DOHH2 (cell line): ENCODE results near the gene FANCC.
"Not testable (repeated sequence)": the region's sequence is repeated elsewhere in the genome, so short reads cannot be mapped to it uniquely, and the experiment has no call there.

Experiments
- H3F3A ChIP-seq: fragments of 200-600 bp; sonication (generic), shearing (Covaris generic); 2 replicates; pipeline ENCODE4 v1.6.0; 2016; ENCODE audit warnings: antibody characterized with exemption, mild to moderate bottlenecking; ENCODE audit not compliant: control insufficient read depth, insufficient read depth
- H3K27ac ChIP-seq: fragments of 200-600 bp; sonication (generic); 2 replicates; pipeline ENCODE4 v1.5.1; 2014; ENCODE audit warnings: low read depth, mild to moderate bottlenecking, low read length, moderate library complexity
- H3K27me3 ChIP-seq: fragments of 200-600 bp; sonication (generic); 2 replicates; pipeline ENCODE4 v1.6.1; 2014; ENCODE audit warnings: mild to moderate bottlenecking, low read length, mixed read lengths; ENCODE audit not compliant: control insufficient read depth
- H3K36me3 ChIP-seq: fragments of 200-600 bp; sonication (generic); 2 replicates; pipeline ENCODE4 v1.6.1; 2014; ENCODE audit warnings: mild to moderate bottlenecking, low read length, moderate library complexity, mixed read lengths; ENCODE audit not compliant: control insufficient read depth
- H3K4me1 ChIP-seq: fragments of 200-600 bp; sonication (generic); 2 replicates; pipeline ENCODE4 v1.6.1; 2014; ENCODE audit warnings: mild to moderate bottlenecking, low read length, mixed read lengths; ENCODE audit not compliant: control insufficient read depth
- H3K4me2 ChIP-seq: fragments of 200-600 bp; sonication (generic); 2 replicates; pipeline ENCODE4 v1.6.0; 2014; ENCODE audit warnings: mild to moderate bottlenecking, low read length, moderate library complexity
- H3K4me3 ChIP-seq: fragments of 200-600 bp; sonication (generic); 2 replicates; pipeline ENCODE4 v1.5.1; 2014; ENCODE audit warnings: mild to moderate bottlenecking, low read length, mixed read lengths
- H3K79me2 ChIP-seq: fragments of 200-600 bp; sonication (generic); 2 replicates; pipeline ENCODE4 v1.6.1; 2014; ENCODE audit warnings: mild to moderate bottlenecking, low read length, mixed read lengths; ENCODE audit not compliant: control insufficient read depth
- H3K9me2 ChIP-seq: fragments of 200-600 bp; sonication (generic); replicated peaks from 2 replicates; pipeline ENCODE4 v1.6.1; 2014; ENCODE audit warnings: mild to moderate bottlenecking, low read length, mixed read lengths; ENCODE audit not compliant: control insufficient read depth
- H3K9me3 ChIP-seq: fragments of 200-600 bp; sonication (generic); 2 replicates; pipeline ENCODE4 v1.6.1; 2014; ENCODE audit warnings: antibody characterized with exemption, low read length, mixed read lengths; ENCODE audit not compliant: control insufficient read depth, insufficient read depth
- H4K20me1 ChIP-seq: fragments of 200-600 bp; sonication (generic); 2 replicates; pipeline ENCODE4 v1.6.0; 2014; ENCODE audit warnings: low read depth, mild to moderate bottlenecking, antibody characterized with exemption, low read length, moderate library complexity; ENCODE audit not compliant: control insufficient read depth, insufficient read depth
- EZH2phosphoT487 ChIP-seq: fragments of 200-600 bp; sonication (generic); IDR thresholded peaks from 2 replicates; pipeline ENCODE4 v1.6.1; 2017; ENCODE audit warnings: borderline replicate concordance, mild to moderate bottlenecking, antibody characterized with exemption, low read length, moderate library complexity, mixed read lengths
- TF ChIP-seq, protein P1 (sequence below): fragments of 200-600 bp; sonication (generic); IDR thresholded peaks from one replicate; pipeline ENCODE4 v1.5.1; 2014; ENCODE audit warnings: antibody characterized with exemption, mild to moderate bottlenecking, low read depth, low read length; ENCODE audit not compliant: poor library complexity, severe bottlenecking

Gene FANCC

DNA sequence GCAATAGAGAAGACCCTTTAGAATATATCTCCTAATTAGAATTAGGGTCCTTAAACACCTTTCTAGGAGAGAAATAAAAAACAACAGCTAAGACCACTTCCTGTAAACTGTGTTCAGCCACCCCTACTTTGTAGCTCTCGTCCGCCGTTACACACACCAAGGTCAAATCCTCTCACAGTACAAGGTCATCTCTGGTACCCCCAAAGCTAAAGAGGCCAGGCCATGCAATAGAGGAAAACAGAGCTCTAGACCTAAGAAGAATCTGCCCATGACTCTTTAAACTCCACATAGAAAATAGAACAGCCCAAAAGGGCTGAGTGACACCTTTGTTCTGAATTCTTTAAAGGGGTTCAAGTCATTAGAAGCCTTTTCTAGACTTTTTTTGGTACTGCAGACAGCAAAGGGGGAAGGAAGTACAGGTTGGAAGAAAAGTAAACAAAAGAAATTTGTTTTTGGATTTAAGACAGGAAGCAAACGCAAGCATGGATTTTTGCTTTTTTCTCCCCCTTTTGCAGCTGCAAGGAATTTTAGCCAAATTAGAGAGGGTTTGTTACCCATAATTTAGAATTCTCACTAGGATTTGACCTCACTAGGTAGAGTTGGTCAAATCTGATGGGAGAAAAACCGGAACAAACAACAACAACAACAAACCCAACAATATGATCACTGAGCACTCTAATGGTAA, 13.4 kb upstream of the FANCC start:
- Histone ChIP-seq H3K79me2 (no peaks in the 10 kb centered on the region), H3K27ac (no peak overlapping the region), H3F3A (no peaks in the 10 kb centered on the region), H3K4me2 (no peak overlapping the region), H3K36me3 (no peaks in the 10 kb centered on the region), H3K9me3 (peaks cover 12% of the 10 kb centered on the region), H4K20me1 (no peaks in the 10 kb centered on the region), H3K27me3 (no peaks in the 10 kb centered on the region), H3K4me1 (no peaks in the 10 kb centered on the region), H3K9me2 (no peaks in the 10 kb centered on the region), H3K4me3 (no peak overlapping the region)
- TF ChIP-seq EZH2phosphoT487 = no peak
- TF ChIP-seq, protein P1, sequence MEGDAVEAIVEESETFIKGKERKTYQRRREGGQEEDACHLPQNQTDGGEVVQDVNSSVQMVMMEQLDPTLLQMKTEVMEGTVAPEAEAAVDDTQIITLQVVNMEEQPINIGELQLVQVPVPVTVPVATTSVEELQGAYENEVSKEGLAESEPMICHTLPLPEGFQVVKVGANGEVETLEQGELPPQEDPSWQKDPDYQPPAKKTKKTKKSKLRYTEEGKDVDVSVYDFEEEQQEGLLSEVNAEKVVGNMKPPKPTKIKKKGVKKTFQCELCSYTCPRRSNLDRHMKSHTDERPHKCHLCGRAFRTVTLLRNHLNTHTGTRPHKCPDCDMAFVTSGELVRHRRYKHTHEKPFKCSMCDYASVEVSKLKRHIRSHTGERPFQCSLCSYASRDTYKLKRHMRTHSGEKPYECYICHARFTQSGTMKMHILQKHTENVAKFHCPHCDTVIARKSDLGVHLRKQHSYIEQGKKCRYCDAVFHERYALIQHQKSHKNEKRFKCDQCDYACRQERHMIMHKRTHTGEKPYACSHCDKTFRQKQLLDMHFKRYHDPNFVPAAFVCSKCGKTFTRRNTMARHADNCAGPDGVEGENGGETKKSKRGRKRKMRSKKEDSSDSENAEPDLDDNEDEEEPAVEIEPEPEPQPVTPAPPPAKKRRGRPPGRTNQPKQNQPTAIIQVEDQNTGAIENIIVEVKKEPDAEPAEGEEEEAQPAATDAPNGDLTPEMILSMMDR = no peak

DNA sequence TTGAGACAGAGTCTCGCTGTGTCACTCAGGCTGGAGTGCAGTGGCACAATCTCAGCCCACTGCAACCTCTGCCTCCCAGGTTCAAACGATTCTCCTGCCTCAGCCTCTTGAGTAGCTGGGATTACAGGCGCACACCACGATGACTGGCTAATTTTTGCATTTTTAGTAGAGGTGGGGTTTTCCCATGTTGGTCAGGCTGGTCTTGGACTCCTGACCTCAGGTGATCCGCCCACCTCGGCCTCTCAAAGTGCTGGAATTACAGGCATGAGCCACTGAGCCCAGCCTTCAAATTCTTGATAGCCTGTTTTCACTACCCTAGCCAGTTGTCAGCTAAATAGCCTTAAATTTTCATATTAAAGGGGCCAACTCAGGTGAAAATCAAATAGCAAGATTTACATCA, 11.6 kb upstream of the FANCC start:
- H3K9me3 ChIP-seq = peaks cover 25% of the 10 kb centered on the region
- H3K27ac ChIP-seq, H3K4me3 ChIP-seq, H3K4me1 ChIP-seq, H3K79me2 ChIP-seq, H3F3A ChIP-seq, H3K4me2 ChIP-seq, H3K36me3 ChIP-seq, H3K27me3 ChIP-seq, H3K9me2 ChIP-seq, H4K20me1 ChIP-seq: not testable (repeated sequence)

DNA sequence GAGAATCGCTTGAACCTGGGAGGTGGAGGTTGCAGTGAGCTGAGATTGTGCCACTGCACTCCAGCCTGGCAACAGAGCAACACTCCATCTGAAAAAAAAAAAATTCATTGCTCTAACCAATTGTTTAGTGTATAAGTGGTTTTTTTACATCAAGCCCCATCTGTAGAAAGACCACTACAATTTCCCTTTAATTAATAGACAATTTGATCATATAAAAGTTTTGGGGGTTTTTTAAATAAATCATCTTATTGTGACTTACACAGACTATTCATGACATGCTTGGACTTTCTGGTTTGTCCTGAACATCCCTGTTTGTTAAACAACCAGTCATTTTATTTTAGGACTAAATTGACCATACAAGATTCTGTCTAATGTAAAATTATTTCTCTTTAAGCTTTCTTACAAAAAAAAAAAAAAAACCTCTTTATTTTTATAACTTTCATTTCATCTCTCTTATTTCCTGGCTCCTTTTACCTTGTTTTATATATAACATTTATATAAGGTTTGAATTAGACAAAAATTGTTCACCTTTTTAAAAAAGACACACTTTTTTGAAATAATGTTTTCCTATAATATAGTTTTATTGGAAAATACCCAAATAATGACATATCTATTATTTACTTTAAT, 9.8 kb upstream of the FANCC start:
- Histone ChIP-seq H3K9me2 (no peaks in the 10 kb centered on the region), H3F3A (no peaks in the 10 kb centered on the region), H3K36me3 (no peaks in the 10 kb centered on the region), H3K4me3 (no peak overlapping the region), H3K79me2 (no peaks in the 10 kb centered on the region), H4K20me1 (no peaks in the 10 kb centered on the region), H3K4me2 (no peak overlapping the region), H3K4me1 (no peaks in the 10 kb centered on the region), H3K27me3 (no peaks in the 10 kb centered on the region), H3K9me3 (peaks cover 25% of the 10 kb centered on the region), H3K27ac (no peak overlapping the region)
- TF ChIP-seq, protein P1 = no peak
- no peak for TF ChIP-seq EZH2phosphoT487

GRCh38 chr9:95325221-95325620, 7.7 kb upstream of the FANCC start:
- no peak overlapping the region for H3K4me3 ChIP-seq
- TF ChIP-seq EZH2phosphoT487 = no peak
- TF ChIP-seq, protein P1 = no peak
- no peaks in the 10 kb centered on the region for H3K36me3 ChIP-seq
- no peaks in the 10 kb centered on the region for H4K20me1 ChIP-seq
- no peak overlapping the region for H3K4me2 ChIP-seq
- H3K9me2 ChIP-seq = no peaks in the 10 kb centered on the region
- peaks cover 25% of the 10 kb centered on the region for H3K9me3 ChIP-seq
- no peaks in the 10 kb centered on the region for H3K79me2 ChIP-seq
- no peaks in the 10 kb centered on the region for H3F3A ChIP-seq
- H3K27ac ChIP-seq = no peak overlapping the region
- no peaks in the 10 kb centered on the region for H3K4me1 ChIP-seq
- no peaks in the 10 kb centered on the region for H3K27me3 ChIP-seq
